CD4-positive, alpha-beta T cell treated with Interleukin-1 beta for 1 hour (primary cell): Measurements from ENCODE around the gene RNF125.
"Not testable (repeated sequence)": the region's sequence is repeated elsewhere in the genome, so short reads cannot be mapped to it uniquely, and the experiment has no call there.

Experiments
- DNase-seq, 2 donors: peaks; one replicate each; pipeline ENCODE4 v3.0.0-alpha.2; 2020 to 2022

Gene RNF125

DNA sequence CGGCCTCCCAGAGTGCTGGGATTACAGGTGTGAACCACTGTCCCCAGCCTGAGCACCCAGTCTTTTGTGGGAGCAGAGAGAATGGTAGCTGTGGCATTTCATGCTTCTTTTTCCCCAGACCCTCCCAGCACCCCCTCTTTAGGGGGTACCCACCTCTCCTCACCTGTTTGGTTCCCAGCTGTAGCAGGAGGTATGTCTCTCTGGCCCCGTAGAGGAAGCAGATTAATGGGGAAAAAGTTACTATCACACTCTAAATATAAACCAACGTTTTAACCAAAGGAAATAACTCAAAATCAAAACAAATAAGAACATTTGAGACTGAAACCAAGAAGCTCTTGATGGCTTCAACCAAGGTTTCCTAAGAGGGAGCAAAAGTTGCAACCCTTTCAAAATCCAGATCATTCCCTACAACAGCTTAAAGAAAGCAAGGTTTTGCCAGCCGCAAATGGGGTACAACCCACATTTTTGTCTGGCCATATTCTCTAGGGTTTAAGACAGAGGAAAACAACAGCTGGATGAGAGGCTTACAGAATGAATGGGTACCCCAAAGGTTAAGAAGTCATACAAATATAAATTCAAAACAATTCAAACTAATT is 8.0 kb downstream of the RNF125 start:
- no peak for DNase-seq

DNA sequence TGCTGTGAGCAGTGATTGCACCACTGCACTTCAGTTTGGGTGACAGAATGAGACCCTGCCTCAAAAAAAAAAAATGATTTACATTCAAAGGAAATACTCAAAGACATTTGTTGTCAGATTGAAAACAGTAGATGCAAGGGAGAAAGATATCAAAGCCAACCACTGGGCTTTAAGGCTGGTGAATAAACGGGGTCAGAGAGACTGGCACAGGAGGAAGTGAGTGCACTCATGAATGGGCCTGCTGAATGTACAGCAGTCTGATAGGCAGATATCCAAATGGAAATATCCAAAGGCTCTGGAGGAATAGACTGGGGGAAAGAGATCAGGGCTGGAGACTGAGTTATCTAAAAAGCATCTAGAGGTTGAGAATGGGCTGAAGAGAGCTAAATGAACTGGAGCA is 10.9 kb downstream of the RNF125 start:
- no peak for DNase-seq

DNA sequence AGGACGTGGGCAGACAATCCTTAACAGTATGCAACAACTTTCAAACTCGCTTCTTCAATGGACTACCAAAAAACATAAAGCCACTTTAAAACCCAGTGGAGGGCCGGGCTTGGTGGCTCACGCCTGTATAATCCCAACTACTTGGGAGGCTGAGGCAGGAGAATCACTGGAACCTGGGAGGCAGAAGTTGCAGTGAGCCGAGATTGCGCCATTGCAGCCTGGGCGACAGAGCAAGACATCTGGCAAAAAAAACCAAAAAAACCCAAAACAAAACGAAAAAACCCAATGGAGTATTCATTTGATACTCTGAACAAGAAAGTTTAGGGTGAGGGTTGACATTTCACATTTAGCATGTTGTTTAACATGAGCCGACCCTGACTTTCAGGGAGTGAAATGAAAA is 14.0 kb downstream of the RNF125 start:
- no peak for DNase-seq

GRCh38 chr18:32036506-32037180 is 18.0 kb downstream of the RNF125 start:
- no peak for DNase-seq

DNA sequence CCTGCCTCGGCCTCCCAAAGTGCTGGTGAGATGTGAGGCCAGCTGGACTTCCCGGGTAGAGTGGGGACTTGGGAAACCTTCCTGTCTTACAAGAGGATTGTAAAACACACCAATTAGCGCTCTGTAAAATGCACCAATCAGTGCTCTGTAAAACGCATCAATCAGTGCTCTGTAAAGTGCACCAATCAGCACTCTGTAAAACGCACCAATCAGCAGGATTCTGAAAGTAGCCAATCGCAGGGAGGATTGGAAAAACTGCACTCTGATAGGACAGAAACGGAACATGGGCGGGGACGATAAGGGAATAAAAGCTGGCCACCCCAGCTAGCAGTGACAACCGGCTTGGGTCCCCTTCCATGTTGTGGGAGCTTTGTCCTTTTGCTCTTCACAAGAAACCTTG is 19.0 kb downstream of the RNF125 start:
- no peak for DNase-seq

GRCh38 chr18:32040936-32041335 is 22.3 kb downstream of the RNF125 start:
- peak; percentile 47 to 65 for DNase-seq

DNA sequence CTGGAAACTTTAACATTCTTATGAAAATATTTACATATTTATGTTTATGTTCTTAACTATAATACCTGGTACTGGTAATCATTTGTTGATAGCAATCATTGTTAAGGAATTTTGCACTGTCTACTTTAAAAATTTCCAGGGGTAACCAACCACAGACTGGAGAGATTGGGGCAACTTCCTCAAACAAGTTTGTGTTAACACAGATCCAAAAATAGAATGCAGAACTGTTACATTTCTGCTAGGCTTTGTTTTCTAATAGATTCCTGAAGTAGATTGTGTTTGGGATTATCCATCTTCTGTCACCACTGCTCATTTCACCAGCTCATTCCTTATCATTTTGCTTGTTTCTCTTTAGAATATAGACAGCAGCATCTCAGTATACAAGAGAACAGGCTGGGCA is 23.7 kb downstream of the RNF125 start:
- no peak for DNase-seq

- peak in 1 of 2 donors; percentile 26 for DNase-seq
Measured at GRCh38 chr18:32048507-32049091, 30.0 kb downstream of the RNF125 start.

DNA sequence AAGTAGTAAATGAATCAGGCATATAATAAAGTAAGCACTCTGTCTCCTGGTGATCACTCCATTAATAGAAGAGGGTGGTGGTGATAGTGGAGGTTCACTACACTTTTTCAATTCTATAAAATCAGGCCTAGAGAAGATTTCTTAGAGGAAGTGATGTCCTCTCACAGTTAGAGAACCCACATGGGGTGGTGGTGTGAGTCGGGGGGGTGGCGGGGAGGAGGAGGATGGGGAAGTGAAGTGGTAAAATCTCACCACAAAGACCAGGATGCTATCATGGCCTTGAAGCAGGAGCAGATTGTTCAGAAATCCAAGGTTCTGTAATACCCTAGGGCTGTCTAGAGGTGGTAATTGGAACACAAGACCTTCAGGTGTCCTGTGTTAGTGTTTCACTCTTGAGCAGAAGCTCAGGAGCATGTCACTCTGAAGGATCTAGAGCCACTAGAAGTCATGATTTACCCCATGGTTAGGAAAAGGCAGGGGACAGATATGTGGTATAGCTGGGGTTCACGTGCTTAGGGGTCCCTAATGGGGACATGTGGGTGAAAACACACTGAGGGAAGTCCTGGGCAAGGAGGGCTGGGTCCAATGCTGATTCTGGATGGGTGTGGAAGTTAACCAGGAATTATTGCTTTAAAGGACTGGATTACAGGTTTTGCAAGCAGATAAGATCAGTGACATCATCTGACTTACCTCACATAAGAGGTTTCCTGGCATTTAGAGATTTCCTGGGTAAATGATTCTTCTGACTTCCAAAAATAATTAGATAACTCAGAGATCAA is 31.0 kb downstream of the RNF125 start:
- peak; percentile 51 to 63 for DNase-seq

DNA sequence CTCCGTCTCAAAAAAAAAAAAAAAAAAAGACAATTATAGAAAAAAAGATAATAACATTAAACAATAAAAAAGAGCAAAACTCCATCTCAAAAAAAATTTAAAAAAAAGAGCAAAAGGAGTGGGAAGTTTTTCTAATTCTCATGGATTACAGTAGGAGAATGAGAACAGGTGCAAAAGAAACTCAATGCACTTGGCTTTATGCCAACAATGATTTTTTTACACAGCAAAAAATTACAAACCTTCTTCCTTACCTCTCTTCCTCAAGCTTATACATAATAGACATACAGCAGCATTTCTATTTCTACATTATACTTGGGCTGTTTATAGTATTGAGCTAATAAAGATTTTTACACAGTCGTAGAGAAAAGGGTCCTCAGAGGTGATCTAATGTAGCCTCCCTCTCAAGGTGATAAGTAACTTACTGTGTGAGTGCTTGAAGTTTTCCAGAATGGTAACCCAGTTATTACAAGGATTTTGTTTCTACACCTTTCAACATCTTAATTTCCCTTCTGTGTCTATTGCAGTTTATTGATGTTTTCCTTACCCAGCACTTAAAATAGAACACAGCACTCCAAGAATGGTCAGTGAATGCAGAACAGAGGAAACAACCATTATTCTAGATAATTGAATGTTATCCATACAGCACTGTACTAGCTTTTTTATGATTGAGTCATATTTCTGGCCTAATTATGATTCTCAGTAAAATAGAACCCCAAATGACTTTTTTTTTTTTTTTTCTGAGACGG is 38.2 kb downstream of the RNF125 start:
- no peak for DNase-seq

DNA sequence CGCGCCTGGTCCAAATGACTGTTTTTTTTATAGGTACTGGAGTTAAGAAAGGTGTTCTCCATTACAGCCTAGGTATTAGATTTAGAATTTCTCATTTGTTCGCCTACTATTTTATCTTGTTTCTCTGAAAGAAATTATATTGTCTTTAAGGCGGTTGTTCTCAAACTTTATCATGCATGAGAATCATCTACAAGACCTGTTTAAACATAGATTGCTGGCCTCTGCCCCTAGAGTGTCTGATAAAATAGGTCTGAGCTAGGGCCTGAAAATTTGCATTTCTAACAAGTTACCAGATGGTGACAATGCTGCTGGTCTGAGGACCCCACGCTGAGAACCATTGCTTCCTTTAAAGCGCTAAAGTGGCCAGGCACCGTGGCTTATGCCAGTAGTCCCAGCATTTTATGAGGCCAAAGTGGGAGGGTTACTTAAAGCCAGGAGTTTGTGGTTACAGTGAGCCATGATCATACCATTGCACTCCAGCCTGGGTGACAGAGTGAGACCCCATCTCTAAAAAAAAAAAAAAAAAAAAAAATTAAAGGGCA is 39.1 kb downstream of the RNF125 start:
- no peak for DNase-seq

- no peak for DNase-seq
Measured at GRCh38 chr18:32060026-32060425, 41.4 kb downstream of the RNF125 start.

GRCh38 chr18:32067375-32068167 is 48.9 kb downstream of the RNF125 start:
- DNase-seq: no peak

DNA sequence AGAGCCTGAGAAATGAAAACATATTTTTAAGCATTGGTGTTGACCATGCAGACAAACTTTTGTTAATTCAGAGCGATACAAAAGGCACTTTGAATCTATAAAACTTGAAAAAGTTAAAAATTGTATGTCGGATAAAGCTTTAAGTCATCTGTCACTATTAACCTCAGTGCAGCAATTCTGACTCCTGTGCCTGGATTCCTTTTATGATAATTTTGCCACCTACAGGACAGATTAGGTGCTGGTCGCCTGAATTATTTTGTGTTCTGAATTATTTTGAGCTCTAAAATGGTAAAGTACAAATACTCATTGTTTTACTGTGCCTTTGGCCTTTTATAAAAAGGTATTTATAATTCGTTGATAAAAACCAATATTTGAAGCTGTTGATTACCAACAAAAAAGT is 53.7 kb downstream of the RNF125 start:
- DNase-seq: peak in 1 of 2 donors; percentile 53

DNA sequence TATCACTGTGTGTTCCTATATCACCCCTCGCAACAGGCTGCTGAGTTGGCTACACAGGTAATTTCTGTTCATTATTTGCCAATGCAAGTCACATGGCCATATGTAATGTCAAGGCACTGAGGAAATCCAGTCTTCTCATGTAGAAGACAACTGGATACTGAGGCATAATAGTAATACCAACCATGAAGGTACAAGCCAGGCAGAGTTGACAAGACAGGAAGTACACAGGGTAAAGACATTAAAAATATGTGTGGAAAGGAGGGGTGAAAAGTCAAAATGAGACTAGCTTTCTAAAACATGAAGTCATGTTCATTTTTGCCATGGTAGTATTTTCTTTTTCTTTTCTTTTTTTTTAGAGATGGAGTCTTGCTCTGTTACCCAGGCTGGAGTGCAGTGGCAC is 55.6 kb downstream of the RNF125 start:
- no peak for DNase-seq

GRCh38 chr18:32078845-32079244 is 60.2 kb downstream of the RNF125 start:
- no peak for DNase-seq

DNA sequence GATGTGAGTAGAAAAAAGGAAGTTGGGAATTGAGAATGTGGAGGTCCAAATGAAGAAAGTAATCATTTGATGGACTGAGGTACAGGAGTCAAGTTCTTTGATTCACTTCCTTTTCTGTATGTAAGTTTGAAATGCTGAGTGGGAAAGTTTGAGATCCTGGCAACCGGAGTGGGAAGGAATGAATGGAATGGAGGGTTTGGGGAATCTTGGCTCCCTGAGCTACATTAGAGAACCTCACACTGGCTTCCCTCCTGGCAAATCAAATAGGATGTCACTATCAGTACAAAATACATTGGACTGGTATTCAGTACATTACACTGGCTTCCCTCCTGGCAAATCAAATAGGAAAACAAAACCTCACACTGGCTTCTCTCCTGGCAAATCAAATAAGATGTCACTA is 63.3 kb downstream of the RNF125 start:
- DNase-seq: no peak

DNA sequence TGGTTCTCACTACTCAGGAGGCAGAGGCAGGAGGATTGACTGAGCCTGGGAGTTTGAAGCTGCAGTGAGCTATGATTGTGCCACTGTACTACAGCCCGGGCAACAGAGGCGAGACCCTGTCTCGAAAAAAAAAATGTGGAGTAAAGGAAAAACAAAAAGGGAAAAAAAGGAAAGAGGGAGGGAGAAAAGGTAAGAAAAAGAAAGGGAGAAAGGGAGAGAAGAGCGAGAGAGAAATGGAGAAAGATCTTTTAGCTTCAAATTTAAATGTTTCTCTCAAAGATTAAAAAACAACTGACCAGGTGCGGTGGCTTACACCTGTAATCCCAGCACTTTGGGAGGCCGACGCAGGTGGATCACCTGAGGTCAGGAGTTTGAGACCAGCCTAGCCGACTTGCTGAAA is 65.2 kb downstream of the RNF125 start:
- no peak for DNase-seq

GRCh38 chr18:32086881-32087280 is 68.3 kb downstream of the RNF125 start:
- DNase-seq: peak in 1 of 2 donors; percentile 29

- not testable (repeated sequence) for DNase-seq
Measured at GRCh38 chr18:32090831-32091230, 72.2 kb downstream of the RNF125 start.

- no peak for DNase-seq
Measured at GRCh38 chr18:32091325-32091723, 72.7 kb downstream of the RNF125 start.
